Measurements from ENCODE around the gene AP2A2. TPM values are rescaled to one million over a fixed set of nuclear protein-coding genes. Genes with fewer than 3 reads are reported as not detected.

Gene AP2A2
- total RNA-seq, 1 experiment from 2014 or later, result 123 TPM

DNA sequence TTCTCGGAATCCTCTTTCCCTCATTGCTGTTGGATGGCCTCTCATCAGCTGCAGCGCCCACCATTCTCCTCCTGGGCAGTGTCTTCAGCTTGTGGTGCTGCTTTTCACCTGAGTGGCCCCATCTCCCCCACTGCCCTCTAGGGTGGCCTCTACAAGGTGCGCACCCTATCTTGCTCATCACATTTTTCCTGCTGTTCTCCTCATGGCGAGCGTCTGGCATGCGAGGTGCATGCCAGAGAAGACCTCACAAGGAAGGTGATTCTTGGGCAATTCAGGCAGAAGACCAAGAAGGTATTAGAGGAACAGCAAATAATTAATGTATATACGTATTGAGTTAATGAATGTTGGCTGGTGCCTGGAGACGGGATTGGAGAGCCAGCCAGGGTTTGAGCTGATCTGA, 3.1 kb downstream of the AP2A2 start:
- in situ Hi-C loops (cut with HindIII; ENCODE audit: low pct_unique_long_range_greater_than_20kb, low sequenced_read_pairs), result no loop called here
- intact Hi-C loops (cut with micrococcal nuclease; ENCODE audit: unreplicated experiment), result no loop called here

DNA sequence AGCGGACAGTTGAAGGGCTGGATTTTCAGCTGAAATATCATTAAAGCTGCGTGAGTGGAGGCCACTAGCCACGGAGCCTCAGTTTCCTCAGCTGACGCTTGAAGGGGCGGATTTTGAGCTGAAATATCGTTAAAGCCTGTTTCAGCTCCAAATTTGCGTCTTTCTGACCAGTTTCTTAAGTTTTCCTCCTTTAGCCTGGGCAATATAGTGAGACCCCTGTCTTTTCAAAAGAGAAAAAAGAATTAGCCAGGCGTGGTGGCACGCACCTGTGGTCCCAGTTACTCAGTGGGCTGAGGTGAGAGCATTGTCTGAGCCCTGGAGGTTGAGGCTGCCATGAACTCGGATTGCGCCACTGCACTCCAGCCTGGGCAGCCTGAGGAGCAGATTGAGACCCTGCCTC, 3.7 kb downstream of the AP2A2 start:
- H3K27ac ChIP-seq (ENCODE audit: low read length), result no peak overlapping the region
- TF ChIP-seq, protein P1, sequence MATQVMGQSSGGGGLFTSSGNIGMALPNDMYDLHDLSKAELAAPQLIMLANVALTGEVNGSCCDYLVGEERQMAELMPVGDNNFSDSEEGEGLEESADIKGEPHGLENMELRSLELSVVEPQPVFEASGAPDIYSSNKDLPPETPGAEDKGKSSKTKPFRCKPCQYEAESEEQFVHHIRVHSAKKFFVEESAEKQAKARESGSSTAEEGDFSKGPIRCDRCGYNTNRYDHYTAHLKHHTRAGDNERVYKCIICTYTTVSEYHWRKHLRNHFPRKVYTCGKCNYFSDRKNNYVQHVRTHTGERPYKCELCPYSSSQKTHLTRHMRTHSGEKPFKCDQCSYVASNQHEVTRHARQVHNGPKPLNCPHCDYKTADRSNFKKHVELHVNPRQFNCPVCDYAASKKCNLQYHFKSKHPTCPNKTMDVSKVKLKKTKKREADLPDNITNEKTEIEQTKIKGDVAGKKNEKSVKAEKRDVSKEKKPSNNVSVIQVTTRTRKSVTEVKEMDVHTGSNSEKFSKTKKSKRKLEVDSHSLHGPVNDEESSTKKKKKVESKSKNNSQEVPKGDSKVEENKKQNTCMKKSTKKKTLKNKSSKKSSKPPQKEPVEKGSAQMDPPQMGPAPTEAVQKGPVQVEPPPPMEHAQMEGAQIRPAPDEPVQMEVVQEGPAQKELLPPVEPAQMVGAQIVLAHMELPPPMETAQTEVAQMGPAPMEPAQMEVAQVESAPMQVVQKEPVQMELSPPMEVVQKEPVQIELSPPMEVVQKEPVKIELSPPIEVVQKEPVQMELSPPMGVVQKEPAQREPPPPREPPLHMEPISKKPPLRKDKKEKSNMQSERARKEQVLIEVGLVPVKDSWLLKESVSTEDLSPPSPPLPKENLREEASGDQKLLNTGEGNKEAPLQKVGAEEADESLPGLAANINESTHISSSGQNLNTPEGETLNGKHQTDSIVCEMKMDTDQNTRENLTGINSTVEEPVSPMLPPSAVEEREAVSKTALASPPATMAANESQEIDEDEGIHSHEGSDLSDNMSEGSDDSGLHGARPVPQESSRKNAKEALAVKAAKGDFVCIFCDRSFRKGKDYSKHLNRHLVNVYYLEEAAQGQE (IDR thresholded peaks at IDR 0.05; ENCODE audit: insufficient read depth in 1 of 2, low read depth in 2 of 2, low read length in 1 of 2), result no peak
- H3K36me3 ChIP-seq (ENCODE audit: control insufficient read depth, insufficient read depth, low read length), result no peaks in the 10 kb centered on the region
- H3K4me3 ChIP-seq (ENCODE audit: low read depth in 2 of 2, low read length in 2 of 2), result no peak overlapping the region
- in situ Hi-C loops (cut with HindIII; ENCODE audit: low pct_unique_long_range_greater_than_20kb, low sequenced_read_pairs), result no loop called here
- no peak for ATAC-seq
- BruUV-seq (replicated peaks), result no TSS peak
- ChIA-PET CTCF (interaction anchor here (1.1 kb wide), 1 partner anchor 52 kb away, joined by 6 read pairs; no protein-coding TSS in a partner anchor), POLR2A (no interaction called here)
- no peaks in the 10 kb centered on the region for H3K27me3 ChIP-seq (ENCODE audit: control insufficient read depth, insufficient read depth, low read length)
- H3K9me3 ChIP-seq (ENCODE audit: control insufficient read depth, insufficient read depth, low read depth, low read length), result no peaks in the 10 kb centered on the region
- H3K4me1 ChIP-seq (ENCODE audit: control insufficient read depth, insufficient read depth, low read length), result peaks cover 16% of the 10 kb centered on the region; the same call in 1 of the 2 replicates
- DNase-seq (ENCODE audit: low read depth, low spot score), result no peak
- intact Hi-C loops (cut with micrococcal nuclease; ENCODE audit: unreplicated experiment), result no loop called here

More for the DNA sequence above, 3.1 kb downstream of the AP2A2 start:
- no peak for TF ChIP-seq TCF7L2 (IDR thresholded peaks at IDR 0.05; ENCODE audit: low read depth, low read length)
- TF ChIP-seq, protein P1 (IDR thresholded peaks at IDR 0.05; ENCODE audit: insufficient read depth in 1 of 2, low read depth in 2 of 2, low read length in 1 of 2), result no peak
- no peak for TF ChIP-seq CTCF (IDR thresholded peaks at IDR 0.05)
- no peak for TF ChIP-seq POLR2AphosphoS5 (IDR thresholded peaks at IDR 0.05; ENCODE audit: low read depth, low read length)
- TF ChIP-seq SIN3A (IDR thresholded peaks at IDR 0.05; ENCODE audit: borderline replicate concordance, insufficient read depth, low read depth, low read length), result no peak
- DNase-seq (ENCODE audit: low read depth, low spot score), result no peak
- no peaks in the 10 kb centered on the region for H3K27me3 ChIP-seq (ENCODE audit: control insufficient read depth, insufficient read depth, low read length)
- BruUV-seq (replicated peaks), result no TSS peak
- ChIA-PET CTCF (interaction anchor here (1.1 kb wide), 1 partner anchor 53 kb away, joined by 6 read pairs; no protein-coding TSS in a partner anchor), POLR2A (interaction anchor here (0.6 kb wide), 1 partner anchor 22 kb away, joined by 5 read pairs; no protein-coding TSS in a partner anchor)
- H3K9me3 ChIP-seq (ENCODE audit: control insufficient read depth, insufficient read depth, low read depth, low read length), result no peaks in the 10 kb centered on the region
- H3K27ac ChIP-seq (ENCODE audit: low read length), result no peak overlapping the region
- no peak for ATAC-seq
- H3K36me3 ChIP-seq (ENCODE audit: control insufficient read depth, insufficient read depth, low read length), result no peaks in the 10 kb centered on the region
- H3K4me3 ChIP-seq (ENCODE audit: low read depth in 2 of 2, low read length in 2 of 2), result no peak overlapping the region
- H3K4me1 ChIP-seq (ENCODE audit: control insufficient read depth, insufficient read depth, low read length), result peaks cover 16% of the 10 kb centered on the region; the same call in 1 of the 2 replicates
